CD4-positive, CD25-positive, alpha-beta regulatory T cell (primary cell): ENCODE measurements around the gene PHACTR1. TPM values are rescaled to one million over a fixed set of nuclear protein-coding genes. Genes with fewer than 3 reads are reported as not detected.

ENCODE experiments used
- ATAC-seq, 2 donors: fragments of 150-1000 bp; cut with Tn5 transposase; one replicate each; pipeline ENCODE4 v1.10.0; 2021; ENCODE audit warnings: low read depth in 2 of 2, moderate number of reproducible peaks in 2 of 2, moderate library complexity in 1 of 2
- DNase-seq, 3 donors: peaks; one replicate each; pipeline versions ENCODE4 v3.0.0 to v3.0.0-alpha.2; 2012 to 2022; ENCODE audit warnings: mixed read lengths in 1 of 3
- H3K27ac ChIP-seq: one replicate; pipeline ENCODE4 v1.7.0; 2013; ENCODE audit warnings: mild to moderate bottlenecking, low read length; ENCODE audit not compliant: insufficient read depth, poor library complexity, severe bottlenecking
- H3K27me3 ChIP-seq: one replicate; pipeline ENCODE4 v1.7.0; 2013; ENCODE audit warnings: low read length; ENCODE audit not compliant: control insufficient read depth, insufficient read depth
- H3K36me3 ChIP-seq: one replicate; pipeline ENCODE4 v1.7.0; 2013; ENCODE audit warnings: mild to moderate bottlenecking, low read length, moderate library complexity; ENCODE audit not compliant: control insufficient read depth, insufficient read depth
- H3K4me1 ChIP-seq: 2 replicates; pipeline ENCODE4 v1.7.0; 2013; ENCODE audit warnings: mild to moderate bottlenecking, low read length; ENCODE audit not compliant: insufficient read depth, control insufficient read depth, poor library complexity, severe bottlenecking
- H3K4me3 ChIP-seq: one replicate; pipeline ENCODE4 v1.7.0; 2013; ENCODE audit warnings: low read depth, mild to moderate bottlenecking, low read length, moderate library complexity
- H3K9me3 ChIP-seq, 2 experiments: 1 replicate in 1 of 2; 2 replicates in 1 of 2; pipeline ENCODE4 v1.7.0; 2013; ENCODE audit warnings: low read length in 2 of 2, mild to moderate bottlenecking in 1 of 2, moderate library complexity in 1 of 2; ENCODE audit not compliant: control insufficient read depth in 2 of 2
- H3K27ac Mint-ChIP-seq, 3 donors: one replicate each; pipeline ENCODE4 v1.8.0; 2020 to 2022; ENCODE audit warnings: mild to moderate bottlenecking in 3 of 3, mixed read lengths in 3 of 3, moderate library complexity in 2 of 3
- H3K27me3 Mint-ChIP-seq: one replicate; pipeline ENCODE4 v1.8.0; 2022; ENCODE audit warnings: mild to moderate bottlenecking, mixed read lengths
- H3K36me3 Mint-ChIP-seq: one replicate; pipeline ENCODE4 v1.8.0; 2020; ENCODE audit warnings: mixed read lengths
- H3K4me1 Mint-ChIP-seq, 4 donors: one replicate each; pipeline ENCODE4 v1.8.0; 2020 to 2022; ENCODE audit warnings: mixed read lengths in 4 of 4, mild to moderate bottlenecking in 1 of 4
- H3K4me3 Mint-ChIP-seq, 4 donors: one replicate each; pipeline ENCODE4 v1.8.0; 2020 to 2022; ENCODE audit warnings: mild to moderate bottlenecking in 4 of 4, mixed read lengths in 4 of 4, moderate library complexity in 3 of 4
- H3K9me3 Mint-ChIP-seq, 7 donors: one replicate each; pipeline ENCODE4 v1.8.0; 2020 to 2022; ENCODE audit warnings: mixed read lengths in 7 of 7, mild to moderate bottlenecking in 3 of 7, moderate library complexity in 2 of 7
- polyA plus RNA-seq, 4 donors: library from polyadenylated mRNA; unstranded; fragments of 300-500 nt; fragmentation: Illumina TruSeq; gene quantifications; one replicate each; pipeline ENCODE4 v1.2.3, GENCODE V29; 2021
- total RNA-seq: library from RNA; stranded (reverse); gene quantifications from one replicate; pipeline ENCODE4 v1.2.3, GENCODE V29; 2022

The PHACTR1 gene
- total and polyA plus RNA-seq, 5 donors from 2014 or later = 0.28 to 1.6 (median 0.38) TPM

- Histone ChIP-seq H3K27me3 (no peaks in the 10 kb centered on the region), H3K9me3 (no peaks in the 10 kb centered on the region), H3K36me3 (no peaks in the 10 kb centered on the region), H3K4me3 (no peak overlapping the region), H3K4me1 (no peaks in the 10 kb centered on the region), H3K27ac (no peak overlapping the region)
- Mint-ChIP-seq H3K4me3 (no peak overlapping the region), H3K27me3 (no peaks in the 10 kb centered on the region), H3K27ac (no peak overlapping the region), H3K9me3 (peaks cover 0 to 1% (median 0%) of the 10 kb centered on the region in 7 donors), H3K36me3 (no peaks in the 10 kb centered on the region), H3K4me1 (no peaks in the 10 kb centered on the region)
- no peak for ATAC-seq
- no peak for DNase-seq
These were observed 148.6 kb downstream of the PHACTR1 start for GRCh38 chr6:12865117-12865516.

GRCh38 chr6:12865671-12866181 lies 149.2 kb downstream of the PHACTR1 start:
- Mint-ChIP-seq H3K9me3 (peaks cover 0 to 1% (median 0%) of the 10 kb centered on the region in 7 donors), H3K36me3 (no peaks in the 10 kb centered on the region), H3K4me1 (no peaks in the 10 kb centered on the region), H3K27me3 (no peaks in the 10 kb centered on the region), H3K27ac (no peak overlapping the region), H3K4me3 (no peak overlapping the region)
- no peak for DNase-seq
- no peak overlapping the region for H3K4me3 ChIP-seq
- H3K27ac ChIP-seq = no peak overlapping the region
- no peaks in the 10 kb centered on the region for H3K4me1 ChIP-seq
- no peaks in the 10 kb centered on the region for H3K9me3 ChIP-seq
- H3K36me3 ChIP-seq = no peaks in the 10 kb centered on the region
- H3K27me3 ChIP-seq = no peaks in the 10 kb centered on the region
- no peak for ATAC-seq

- DNase-seq (no peak), ATAC-seq (no peak)
- no peak overlapping the region for H3K4me3 ChIP-seq
- H3K4me1 Mint-ChIP-seq = no peaks in the 10 kb centered on the region
- H3K27ac Mint-ChIP-seq = no peak overlapping the region
- H3K27ac ChIP-seq = no peak overlapping the region
- no peaks in the 10 kb centered on the region for H3K36me3 Mint-ChIP-seq
- no peaks in the 10 kb centered on the region for H3K9me3 ChIP-seq
- no peak overlapping the region for H3K4me3 Mint-ChIP-seq
- no peaks in the 10 kb centered on the region for H3K27me3 Mint-ChIP-seq
- H3K9me3 Mint-ChIP-seq = peaks cover 0 to 1% (median 0%) of the 10 kb centered on the region in 7 donors
- no peaks in the 10 kb centered on the region for H3K36me3 ChIP-seq
- no peaks in the 10 kb centered on the region for H3K27me3 ChIP-seq
- H3K4me1 ChIP-seq = no peaks in the 10 kb centered on the region
These were observed 150.0 kb downstream of the PHACTR1 start for GRCh38 chr6:12866422-12867029.

- Mint-ChIP-seq H3K27ac (no peak overlapping the region), H3K9me3 (no peaks in the 10 kb centered on the region), H3K27me3 (no peaks in the 10 kb centered on the region), H3K4me3 (no peak overlapping the region), H3K4me1 (no peaks in the 10 kb centered on the region), H3K36me3 (no peaks in the 10 kb centered on the region)
- no peak for ATAC-seq
- Histone ChIP-seq H3K9me3 (no peaks in the 10 kb centered on the region), H3K36me3 (no peaks in the 10 kb centered on the region), H3K27me3 (no peaks in the 10 kb centered on the region), H3K27ac (no peak overlapping the region), H3K4me3 (no peak overlapping the region), H3K4me1 (no peaks in the 10 kb centered on the region)
- DNase-seq = no peak
These were observed 153.4 kb downstream of the PHACTR1 start for GRCh38 chr6:12869816-12870432.

- Histone ChIP-seq H3K27ac (no peak overlapping the region), H3K4me1 (no peaks in the 10 kb centered on the region), H3K9me3 (no peaks in the 10 kb centered on the region), H3K4me3 (no peak overlapping the region), H3K36me3 (no peaks in the 10 kb centered on the region), H3K27me3 (no peaks in the 10 kb centered on the region)
- Mint-ChIP-seq H3K27me3 (peaks cover 4% of the 10 kb centered on the region), H3K4me1 (no peaks in the 10 kb centered on the region), H3K27ac (no peak overlapping the region), H3K9me3 (no peaks in the 10 kb centered on the region), H3K36me3 (no peaks in the 10 kb centered on the region), H3K4me3 (no peak overlapping the region)
- DNase-seq = no peak
- ATAC-seq = no peak
These were observed 157.1 kb downstream of the PHACTR1 start for GRCh38 chr6:12873691-12874090.

- Histone ChIP-seq H3K27ac (no peak overlapping the region), H3K27me3 (no peaks in the 10 kb centered on the region), H3K36me3 (no peaks in the 10 kb centered on the region), H3K4me3 (no peak overlapping the region), H3K4me1 (no peaks in the 10 kb centered on the region), H3K9me3 (no peaks in the 10 kb centered on the region)
- peaks cover 8% of the 10 kb centered on the region for H3K27me3 Mint-ChIP-seq
- no peak overlapping the region for H3K4me3 Mint-ChIP-seq
- no peaks in the 10 kb centered on the region for H3K4me1 Mint-ChIP-seq
- ATAC-seq (no peak), DNase-seq (no peak)
- no peaks in the 10 kb centered on the region for H3K9me3 Mint-ChIP-seq
- no peak overlapping the region for H3K27ac Mint-ChIP-seq
- H3K36me3 Mint-ChIP-seq = no peaks in the 10 kb centered on the region
These were observed 158.5 kb downstream of the PHACTR1 start for GRCh38 chr6:12875051-12875450.

GRCh38 chr6:12878741-12879140 lies 162.2 kb downstream of the PHACTR1 start:
- Histone ChIP-seq H3K27me3 (no peaks in the 10 kb centered on the region), H3K36me3 (no peaks in the 10 kb centered on the region), H3K9me3 (no peaks in the 10 kb centered on the region), H3K27ac (no peak overlapping the region), H3K4me3 (no peak overlapping the region), H3K4me1 (no peaks in the 10 kb centered on the region)
- no peaks in the 10 kb centered on the region for H3K4me1 Mint-ChIP-seq
- H3K9me3 Mint-ChIP-seq = peaks cover 0 to under 1% (median 0%) of the 10 kb centered on the region in 7 donors
- H3K27me3 Mint-ChIP-seq = peaks cover 8% of the 10 kb centered on the region
- H3K36me3 Mint-ChIP-seq = no peaks in the 10 kb centered on the region
- DNase-seq = no peak
- no peak overlapping the region for H3K4me3 Mint-ChIP-seq
- no peak overlapping the region for H3K27ac Mint-ChIP-seq
- no peak for ATAC-seq

- peaks cover 4% of the 10 kb centered on the region for H3K27me3 Mint-ChIP-seq
- no peak overlapping the region for H3K27ac ChIP-seq
- H3K4me1 Mint-ChIP-seq = no peaks in the 10 kb centered on the region
- H3K36me3 ChIP-seq = no peaks in the 10 kb centered on the region
- H3K27me3 ChIP-seq = no peaks in the 10 kb centered on the region
- no peaks in the 10 kb centered on the region for H3K9me3 ChIP-seq
- DNase-seq (no peak), ATAC-seq (no peak)
- no peak overlapping the region for H3K27ac Mint-ChIP-seq
- H3K9me3 Mint-ChIP-seq = peaks cover 0 to 2% (median 0%) of the 10 kb centered on the region in 7 donors
- no peaks in the 10 kb centered on the region for H3K36me3 Mint-ChIP-seq
- no peak overlapping the region for H3K4me3 ChIP-seq
- H3K4me1 ChIP-seq = no peaks in the 10 kb centered on the region
- H3K4me3 Mint-ChIP-seq = no peak overlapping the region
These were observed 166.3 kb downstream of the PHACTR1 start for GRCh38 chr6:12882761-12883290.
